GM18526 (cell line): ENCODE data around the gene NAGK.

Source experiments
- POLR2A ChIP-seq: IDR thresholded peaks from 3 replicates; pipeline ENCODE4 v1.6.1; 2011; ENCODE audit not compliant: insufficient read length; ENCODE audit errors: extremely low read depth

Gene NAGK

GRCh38 chr2:71120195-71120594 lies 51.7 kb downstream of the NAGK start:
- no peak for TF ChIP-seq POLR2A

- no peak for TF ChIP-seq POLR2A
Measured at GRCh38 chr2:71121479-71121878, 53.0 kb downstream of the NAGK start.

GRCh38 chr2:71122387-71123298 lies 54.2 kb downstream of the NAGK start:
- TF ChIP-seq POLR2A, result no peak

GRCh38 chr2:71125506-71126294 lies 57.3 kb downstream of the NAGK start:
- TF ChIP-seq POLR2A, result no peak

- no peak for TF ChIP-seq POLR2A
Measured at GRCh38 chr2:71126957-71127356, 58.5 kb downstream of the NAGK start.
